ENCODE results near the gene GPX4. TPM values are rescaled to one million over a fixed set of nuclear protein-coding genes. Genes with fewer than 3 reads are reported as not detected.

Gene GPX4
- total and polyA plus RNA-seq, 9 of the 15 experiments (the other 6 are each of a cell fraction or from before 2014, with no cell fraction given), result 61.4 to 661 (median 349) TPM

- POLR2A ChIA-PET, result interaction anchor here (1.4 kb wide), 1 partner anchor 135 kb away, joined by 4 read pairs; the partner anchor contains the start of gene CIRBP
- no peak overlapping the region for H3K9ac ChIP-seq (ENCODE audit: insufficient read depth in 1 of 2, low read depth in 2 of 2, low read length in 2 of 2)
- no TSS peak for BruUV-seq (replicated peaks)
- no peak overlapping the region for H3K4me2 ChIP-seq (ENCODE audit: insufficient read depth, low read length)
- H3K79me2 ChIP-seq (ENCODE audit: control insufficient read depth, insufficient read depth, low read length), result peaks cover 16% of the 10 kb centered on the region; the same call in 2 of the 3 replicates
- no peak overlapping the region for H2AFZ ChIP-seq (ENCODE audit: low read depth, low read length)
- no peaks in the 10 kb centered on the region for H3K9me3 ChIP-seq (replicated peaks; ENCODE audit: control insufficient read depth, insufficient read depth, low read depth, low read length)
- H3K9me1 ChIP-seq (ENCODE audit: control insufficient read depth, insufficient read depth, low read length), result peaks cover 3% of the 10 kb centered on the region
- no peak for ATAC-seq
- CTCF ChIA-PET (ENCODE audit: low intra/inter-chr PET ratio), result no interaction called here
- intact Hi-C loops (cut with micrococcal nuclease), result no loop called here
- no peaks in the 10 kb centered on the region; the same call in 1 of the 2 replicates for H4K20me1 ChIP-seq (replicated peaks; ENCODE audit: control insufficient read depth, insufficient read depth, low read length)
- H3K36me3 ChIP-seq (ENCODE audit: control insufficient read depth, insufficient read depth, low read length), result peaks cover 7% of the 10 kb centered on the region; the same call in 1 of the 3 replicates
- TF ChIP-seq, protein P1, sequence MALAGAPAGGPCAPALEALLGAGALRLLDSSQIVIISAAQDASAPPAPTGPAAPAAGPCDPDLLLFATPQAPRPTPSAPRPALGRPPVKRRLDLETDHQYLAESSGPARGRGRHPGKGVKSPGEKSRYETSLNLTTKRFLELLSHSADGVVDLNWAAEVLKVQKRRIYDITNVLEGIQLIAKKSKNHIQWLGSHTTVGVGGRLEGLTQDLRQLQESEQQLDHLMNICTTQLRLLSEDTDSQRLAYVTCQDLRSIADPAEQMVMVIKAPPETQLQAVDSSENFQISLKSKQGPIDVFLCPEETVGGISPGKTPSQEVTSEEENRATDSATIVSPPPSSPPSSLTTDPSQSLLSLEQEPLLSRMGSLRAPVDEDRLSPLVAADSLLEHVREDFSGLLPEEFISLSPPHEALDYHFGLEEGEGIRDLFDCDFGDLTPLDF (CRISPR knock-in tag; IDR thresholded peaks at IDR 0.05), result no peak
- no peak for TF ChIP-seq LCOR (CRISPR knock-in tag; IDR thresholded peaks at IDR 0.05)
- no peak for TF ChIP-seq PHB2 (IDR thresholded peaks at IDR 0.05; ENCODE audit: low read depth)
- H3K27ac ChIP-seq (ENCODE audit: extremely low read depth, low read depth, low read length), result no peak overlapping the region
- H3K27me3 ChIP-seq (ENCODE audit: control insufficient read depth in 2 of 2, insufficient read depth in 2 of 2, low read length in 2 of 2), result no peaks in the 10 kb centered on the region
- peaks cover 5 to 69% of the 10 kb centered on the region in 2 experiments for H3K4me1 ChIP-seq (replicated peaks in 1 of 2; ENCODE audit: control insufficient read depth in 2 of 2, insufficient read depth in 2 of 2, low read length in 2 of 2)
- FAIRE-seq, result no peak
- no peak overlapping the region for H3K4me3 ChIP-seq
- in situ Hi-C loops (cut with MboI), result no loop called here
- 87% methylated on average over 11 of the region's 11 CpGs for WGBS (ENCODE audit: insufficient coverage, low coverage, missing lambda C conversion rate)
- no peak for DNase-seq (ENCODE audit: extremely low read depth in 1 of 4, low spot score in 3 of 4)
These were observed 30.6 kb downstream of the GPX4 start for GRCh38 chr19:1134431-1134830.

- peak overlapping the region in 1 of 2 experiments; percentile 52; a peak in 1 of 4 replicates for H3K9ac ChIP-seq (ENCODE audit: insufficient read depth in 1 of 2, low read depth in 2 of 2, low read length in 2 of 2)
- peaks cover 7% of the 10 kb centered on the region; the same call in 1 of the 3 replicates for H3K36me3 ChIP-seq (ENCODE audit: control insufficient read depth, insufficient read depth, low read length)
- intact Hi-C loops (cut with micrococcal nuclease), result no loop called here
- ATAC-seq (no peak), FAIRE-seq (no peak), DNase-seq (ENCODE audit: extremely low read depth in 1 of 4, low spot score in 3 of 4) (no peak)
- H3K4me1 ChIP-seq (replicated peaks in 1 of 2; ENCODE audit: control insufficient read depth in 2 of 2, insufficient read depth in 2 of 2, low read length in 2 of 2), result peaks cover 5 to 66% of the 10 kb centered on the region in 2 experiments
- in situ Hi-C loops (cut with MboI), result no loop called here
- peaks cover 16% of the 10 kb centered on the region; the same call in 2 of the 3 replicates for H3K79me2 ChIP-seq (ENCODE audit: control insufficient read depth, insufficient read depth, low read length)
- POLR2A ChIA-PET, result no interaction called here
- no TSS peak for BruUV-seq (replicated peaks)
- TF ChIP-seq ZNF24 (IDR thresholded peaks at IDR 0.05) (no peak), JUN (IDR thresholded peaks at IDR 0.05; ENCODE audit: borderline replicate concordance, low read depth, low read length) (no peak), JUN (CRISPR knock-in tag; IDR thresholded peaks at IDR 0.05; ENCODE audit: borderline replicate concordance) (no peak), SIN3A (IDR thresholded peaks at IDR 0.05; ENCODE audit: borderline replicate concordance in 2 of 2, control insufficient read depth in 1 of 2, low read depth in 2 of 2, low read length in 2 of 2) (no peak), KAT8 (IDR thresholded peaks at IDR 0.05; ENCODE audit: low read depth) (no peak), KDM5B (IDR thresholded peaks at IDR 0.05; ENCODE audit: insufficient replicate concordance, low read depth, low read length) (no peak), RFX1 (IDR thresholded peaks at IDR 0.05) (no peak), KLF13 (tag; IDR thresholded peaks at IDR 0.05; ENCODE audit: borderline replicate concordance, low read depth) (no peak), PHF20 (IDR thresholded peaks at IDR 0.05; ENCODE audit: partially characterized antibody) (no peak)
- no peaks in the 10 kb centered on the region for H3K9me3 ChIP-seq (replicated peaks; ENCODE audit: control insufficient read depth, insufficient read depth, low read depth, low read length)
- no peak overlapping the region for H2AFZ ChIP-seq (ENCODE audit: low read depth, low read length)
- H3K9me1 ChIP-seq (ENCODE audit: control insufficient read depth, insufficient read depth, low read length), result peaks cover 3% of the 10 kb centered on the region
- no peaks in the 10 kb centered on the region; the same call in 1 of the 2 replicates for H4K20me1 ChIP-seq (replicated peaks; ENCODE audit: control insufficient read depth, insufficient read depth, low read length)
- H3K27me3 ChIP-seq (ENCODE audit: control insufficient read depth in 2 of 2, insufficient read depth in 2 of 2, low read length in 2 of 2), result no peaks in the 10 kb centered on the region
- no peak overlapping the region for H3K27ac ChIP-seq (ENCODE audit: extremely low read depth, low read depth, low read length)
- WGBS (ENCODE audit: insufficient coverage, low coverage, missing lambda C conversion rate), result 98% methylated on average over 8 of the region's 17 CpGs
- CTCF ChIA-PET (ENCODE audit: low intra/inter-chr PET ratio), result no interaction called here
- H3K4me2 ChIP-seq (ENCODE audit: insufficient read depth, low read length), result no peak overlapping the region
- H3K4me3 ChIP-seq, result no peak overlapping the region
These were observed 31.7 kb downstream of the GPX4 start for GRCh38 chr19:1135454-1135853.
